Measurements from ENCODE around the gene UQCC2.

UQCC2 gene

DNA sequence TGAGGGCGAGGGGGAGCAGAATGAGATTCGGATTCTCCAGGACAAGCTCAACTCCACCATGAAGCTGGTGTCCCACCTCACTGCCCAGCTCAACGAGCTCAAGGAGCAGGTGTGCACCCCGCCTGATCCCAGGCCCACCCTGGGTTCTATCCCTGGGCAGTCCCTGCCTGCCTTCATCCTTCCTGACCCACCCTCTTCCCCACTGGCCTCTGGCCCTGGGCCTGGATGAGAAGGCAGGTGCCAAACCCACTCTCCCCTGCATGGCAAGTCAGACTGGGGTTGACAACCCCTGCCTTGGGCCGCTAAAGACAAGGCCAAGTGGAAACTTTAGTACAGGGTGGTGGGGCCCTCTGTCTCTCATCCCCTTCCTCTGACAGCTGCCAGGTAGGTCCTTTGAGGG, 16.5 kb downstream of the UQCC2 start:
- DNase-seq (ENCODE audit: low read depth): no peak
- TF ChIP-seq, protein P1, sequence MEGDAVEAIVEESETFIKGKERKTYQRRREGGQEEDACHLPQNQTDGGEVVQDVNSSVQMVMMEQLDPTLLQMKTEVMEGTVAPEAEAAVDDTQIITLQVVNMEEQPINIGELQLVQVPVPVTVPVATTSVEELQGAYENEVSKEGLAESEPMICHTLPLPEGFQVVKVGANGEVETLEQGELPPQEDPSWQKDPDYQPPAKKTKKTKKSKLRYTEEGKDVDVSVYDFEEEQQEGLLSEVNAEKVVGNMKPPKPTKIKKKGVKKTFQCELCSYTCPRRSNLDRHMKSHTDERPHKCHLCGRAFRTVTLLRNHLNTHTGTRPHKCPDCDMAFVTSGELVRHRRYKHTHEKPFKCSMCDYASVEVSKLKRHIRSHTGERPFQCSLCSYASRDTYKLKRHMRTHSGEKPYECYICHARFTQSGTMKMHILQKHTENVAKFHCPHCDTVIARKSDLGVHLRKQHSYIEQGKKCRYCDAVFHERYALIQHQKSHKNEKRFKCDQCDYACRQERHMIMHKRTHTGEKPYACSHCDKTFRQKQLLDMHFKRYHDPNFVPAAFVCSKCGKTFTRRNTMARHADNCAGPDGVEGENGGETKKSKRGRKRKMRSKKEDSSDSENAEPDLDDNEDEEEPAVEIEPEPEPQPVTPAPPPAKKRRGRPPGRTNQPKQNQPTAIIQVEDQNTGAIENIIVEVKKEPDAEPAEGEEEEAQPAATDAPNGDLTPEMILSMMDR (conservative IDR thresholded peaks at IDR 0.05; ENCODE audit: low read depth, low read length): no peak
- no peak overlapping the region for H3K4me3 ChIP-seq (ENCODE audit: low read length)

DNA sequence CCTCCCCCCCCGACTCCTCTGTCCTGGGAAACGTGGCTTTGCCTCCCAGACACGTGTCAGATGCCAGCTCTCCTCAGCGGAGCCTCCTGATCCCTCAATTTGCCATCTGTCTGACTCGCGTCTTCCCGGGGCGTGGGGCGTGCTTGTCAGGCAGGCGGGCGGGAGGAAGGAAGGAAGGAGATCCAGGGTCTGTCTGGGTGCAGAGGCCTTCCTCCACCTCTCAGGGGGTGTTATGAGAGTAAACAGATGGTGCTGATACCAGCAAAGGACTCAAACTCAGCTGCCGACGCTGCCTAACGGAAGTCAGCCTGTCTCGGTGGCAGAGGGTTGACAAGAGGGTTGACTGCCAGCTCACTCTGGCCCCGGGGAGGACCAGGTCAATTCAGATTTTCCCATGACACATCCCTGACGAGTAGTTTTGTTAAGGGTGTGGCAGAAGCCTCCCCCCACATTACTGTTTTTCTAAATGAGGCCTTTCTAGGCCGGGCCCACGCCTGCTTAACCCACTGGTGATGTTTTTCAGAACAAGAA, 17.0 kb downstream of the UQCC2 start:
- TF ChIP-seq, protein P1 (conservative IDR thresholded peaks at IDR 0.05; ENCODE audit: low read depth, low read length): no peak
- DNase-seq (ENCODE audit: low read depth): no peak

DNA sequence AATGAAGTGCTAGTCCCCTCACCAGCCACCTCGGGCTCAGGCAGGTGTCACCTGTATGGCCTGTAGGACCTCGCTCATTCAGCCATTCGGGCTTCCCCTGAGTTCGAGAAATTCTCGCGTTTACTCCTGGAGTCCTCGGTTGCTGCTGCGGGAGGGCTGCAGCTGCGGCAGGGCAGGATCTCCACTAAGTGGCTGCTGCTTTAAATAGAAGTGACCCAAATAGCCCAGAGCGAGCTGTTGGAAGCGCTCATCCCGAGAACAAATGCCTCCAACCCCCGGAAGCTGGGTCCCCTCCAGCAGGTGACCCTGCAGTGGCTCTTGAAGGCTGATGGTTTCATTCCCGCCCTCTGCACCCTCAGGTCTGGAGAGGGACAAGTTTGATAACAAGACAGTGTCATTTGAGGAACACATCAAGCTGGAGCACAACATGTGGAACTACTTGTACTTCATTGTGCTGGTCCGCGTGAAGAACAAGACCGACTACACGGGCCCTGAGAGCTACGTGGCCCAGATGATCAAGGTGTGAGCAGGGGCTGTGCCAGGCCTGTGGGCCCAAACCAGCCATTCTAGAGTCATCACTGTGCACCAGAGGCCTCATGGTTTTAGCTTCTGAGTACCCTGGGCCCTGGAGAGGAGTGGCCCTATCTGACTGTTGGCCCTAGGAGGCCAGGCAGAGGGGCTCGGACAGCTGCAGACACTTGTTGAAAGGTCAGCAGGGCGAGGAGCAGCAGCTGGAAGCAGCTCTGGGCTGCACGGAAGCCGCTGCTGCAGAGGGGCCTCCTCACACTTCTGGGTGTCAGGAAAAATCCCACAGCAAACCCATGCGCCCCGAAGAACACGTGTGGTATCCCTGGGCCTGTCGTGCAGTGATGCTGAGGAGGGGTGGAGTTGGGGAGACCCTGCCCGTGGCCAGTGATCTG, 18.1 kb downstream of the UQCC2 start:
- no peak for DNase-seq (ENCODE audit: low read depth)
- no peak overlapping the region for H3K4me3 ChIP-seq (ENCODE audit: low read length)
- TF ChIP-seq, protein P1 (conservative IDR thresholded peaks at IDR 0.05; ENCODE audit: low read depth, low read length): no peak

More for the DNA sequence above, 17.0 kb downstream of the UQCC2 start:
- no peak overlapping the region for H3K4me3 ChIP-seq (ENCODE audit: low read length)

DNA sequence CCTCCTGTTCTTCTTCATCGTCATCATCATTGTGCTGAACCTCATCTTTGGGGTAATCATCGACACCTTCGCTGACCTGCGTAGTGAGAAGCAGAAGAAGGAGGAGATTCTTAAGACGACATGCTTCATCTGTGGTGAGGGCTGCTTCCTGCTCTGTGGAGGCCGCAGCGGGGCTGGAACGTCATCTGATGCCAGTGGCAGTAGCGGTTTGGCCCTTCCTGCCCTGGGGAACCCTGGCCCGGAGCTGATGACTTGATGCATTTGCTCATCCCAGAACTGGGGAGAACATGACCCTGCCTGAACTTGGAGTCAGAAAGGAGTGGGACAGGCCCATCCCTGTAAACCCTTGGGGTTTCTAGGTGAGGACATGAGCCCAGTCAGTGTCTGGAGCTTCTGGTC, 18.7 kb downstream of the UQCC2 start:
- H3K4me3 ChIP-seq (ENCODE audit: low read length): no peak overlapping the region
- TF ChIP-seq, protein P1 (conservative IDR thresholded peaks at IDR 0.05; ENCODE audit: low read depth, low read length): no peak
- DNase-seq (ENCODE audit: low read depth): no peak

DNA sequence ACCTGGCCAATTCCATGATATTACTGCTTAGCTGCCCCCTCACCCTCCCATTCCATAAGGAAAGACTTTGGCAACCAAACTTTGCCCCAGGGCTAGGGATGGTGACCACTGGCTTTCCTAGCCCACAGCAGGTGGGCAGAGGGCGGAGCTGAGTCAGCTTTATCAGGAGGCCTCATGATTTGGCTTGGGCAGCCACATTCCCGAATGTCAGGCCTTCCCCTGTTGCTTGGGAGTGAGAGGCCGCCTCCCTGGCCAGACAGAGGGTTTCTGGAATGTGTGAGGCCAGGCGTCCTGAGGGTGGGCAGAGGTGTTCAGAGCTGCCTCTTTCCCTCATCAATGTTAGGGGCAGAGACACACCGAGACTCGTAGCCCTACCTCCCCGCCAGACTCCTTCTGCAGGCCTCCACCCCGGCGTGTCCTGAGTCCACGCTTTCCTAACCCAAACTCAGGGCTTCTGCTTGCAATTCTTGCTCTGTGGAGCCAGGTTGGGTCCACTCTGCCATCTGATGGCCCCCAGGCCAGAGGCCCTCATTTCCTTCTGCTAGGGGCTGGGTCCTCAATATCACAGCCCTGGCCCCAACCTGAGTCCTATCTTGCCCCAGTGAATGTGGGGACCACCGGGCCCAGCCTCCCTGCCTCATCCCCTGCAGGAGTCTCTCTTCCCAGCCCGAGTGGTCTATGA, 19.3 kb downstream of the UQCC2 start:
- no peak for DNase-seq (ENCODE audit: low read depth)
- H3K4me3 ChIP-seq (ENCODE audit: low read length): no peak overlapping the region
- TF ChIP-seq, protein P1 (conservative IDR thresholded peaks at IDR 0.05; ENCODE audit: low read depth, low read length): no peak

DNA sequence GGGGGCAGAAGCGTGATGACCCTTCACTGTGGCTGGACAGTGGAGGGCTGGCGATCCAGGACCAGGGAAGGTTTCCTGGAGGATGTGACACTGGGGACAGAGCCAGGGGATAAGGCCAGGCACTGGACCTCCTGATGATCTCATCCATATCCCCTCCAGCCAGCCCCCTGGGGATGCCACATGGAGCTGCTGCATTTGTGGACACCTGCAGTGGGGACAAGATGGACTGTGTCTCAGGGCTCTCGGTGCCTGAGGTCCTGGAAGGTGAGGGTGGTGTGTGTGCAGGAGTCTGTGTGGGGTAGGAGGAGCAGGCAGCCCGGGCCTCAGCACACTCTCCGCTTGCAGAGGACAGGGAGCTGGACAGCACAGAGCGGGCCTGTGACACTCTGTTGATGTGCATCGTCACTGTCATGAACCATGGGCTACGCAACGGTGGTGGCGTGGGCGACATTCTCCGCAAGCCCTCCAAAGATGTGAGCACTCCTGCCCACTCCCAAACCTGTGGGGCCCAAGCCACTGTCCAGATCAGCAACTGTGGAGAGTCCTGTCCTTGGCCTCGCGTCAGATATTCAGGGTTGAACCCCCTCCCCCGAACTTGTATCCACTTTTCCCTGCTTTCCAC, 19.9 kb downstream of the UQCC2 start:
- TF ChIP-seq, protein P1 (conservative IDR thresholded peaks at IDR 0.05; ENCODE audit: low read depth, low read length): no peak
- DNase-seq (ENCODE audit: low read depth): no peak
- H3K4me3 ChIP-seq (ENCODE audit: low read length): no peak overlapping the region

Data from retinal pigment epithelial cell (primary cell).